HG03045 (cell line): Measurements from ENCODE around the gene SGMS1.
"Not testable (repeated sequence)": the region's sequence is repeated elsewhere in the genome, so short reads cannot be mapped to it uniquely, and the experiment has no call there.

ENCODE experiments used
- ATAC-seq: cut with Tn5 transposase; IDR thresholded peaks from one replicate; pipeline ENCODE4 v1.9.1; 2021; ENCODE audit warnings: mild to moderate bottlenecking, moderate library complexity; ENCODE audit not compliant: unreplicated experiment

SGMS1 gene

DNA sequence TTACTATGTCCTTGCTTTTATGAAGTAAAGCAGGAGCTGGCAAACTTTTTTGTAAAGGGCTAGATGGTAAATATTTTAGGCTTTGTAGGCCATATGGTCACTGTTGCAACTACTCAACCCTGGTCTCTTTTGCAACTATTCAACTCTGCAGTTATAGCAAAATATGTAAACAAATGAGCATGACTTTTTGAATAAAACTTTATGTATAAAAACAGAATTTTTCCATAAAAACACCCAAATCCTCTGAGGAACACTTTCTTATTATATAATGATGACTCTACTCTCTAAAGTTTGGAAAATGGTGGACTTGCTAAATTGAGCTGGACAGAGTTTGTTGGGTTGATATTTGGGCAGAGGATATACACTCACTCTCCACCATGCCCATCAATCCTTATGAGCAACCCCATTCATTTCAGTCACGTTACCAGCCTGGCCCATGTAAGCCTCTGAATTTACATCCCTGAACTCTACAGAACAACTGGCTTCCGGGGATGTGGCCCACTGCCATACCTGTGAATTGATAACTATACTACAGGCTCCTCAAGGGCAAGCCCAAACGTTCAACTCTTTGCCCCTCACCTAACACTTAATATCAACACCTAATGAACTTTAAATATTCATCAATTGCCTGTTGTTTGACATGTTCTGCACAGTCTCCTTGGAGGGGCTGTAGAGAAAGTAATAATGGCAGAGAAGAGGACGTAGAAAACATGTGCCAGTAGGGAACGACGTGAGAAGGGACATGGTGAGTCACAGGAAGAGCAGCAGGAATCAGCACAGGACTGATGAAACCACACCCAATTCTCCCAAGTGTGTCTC lies 37.6 kb downstream of the SGMS1 start:
- no peak for ATAC-seq

DNA sequence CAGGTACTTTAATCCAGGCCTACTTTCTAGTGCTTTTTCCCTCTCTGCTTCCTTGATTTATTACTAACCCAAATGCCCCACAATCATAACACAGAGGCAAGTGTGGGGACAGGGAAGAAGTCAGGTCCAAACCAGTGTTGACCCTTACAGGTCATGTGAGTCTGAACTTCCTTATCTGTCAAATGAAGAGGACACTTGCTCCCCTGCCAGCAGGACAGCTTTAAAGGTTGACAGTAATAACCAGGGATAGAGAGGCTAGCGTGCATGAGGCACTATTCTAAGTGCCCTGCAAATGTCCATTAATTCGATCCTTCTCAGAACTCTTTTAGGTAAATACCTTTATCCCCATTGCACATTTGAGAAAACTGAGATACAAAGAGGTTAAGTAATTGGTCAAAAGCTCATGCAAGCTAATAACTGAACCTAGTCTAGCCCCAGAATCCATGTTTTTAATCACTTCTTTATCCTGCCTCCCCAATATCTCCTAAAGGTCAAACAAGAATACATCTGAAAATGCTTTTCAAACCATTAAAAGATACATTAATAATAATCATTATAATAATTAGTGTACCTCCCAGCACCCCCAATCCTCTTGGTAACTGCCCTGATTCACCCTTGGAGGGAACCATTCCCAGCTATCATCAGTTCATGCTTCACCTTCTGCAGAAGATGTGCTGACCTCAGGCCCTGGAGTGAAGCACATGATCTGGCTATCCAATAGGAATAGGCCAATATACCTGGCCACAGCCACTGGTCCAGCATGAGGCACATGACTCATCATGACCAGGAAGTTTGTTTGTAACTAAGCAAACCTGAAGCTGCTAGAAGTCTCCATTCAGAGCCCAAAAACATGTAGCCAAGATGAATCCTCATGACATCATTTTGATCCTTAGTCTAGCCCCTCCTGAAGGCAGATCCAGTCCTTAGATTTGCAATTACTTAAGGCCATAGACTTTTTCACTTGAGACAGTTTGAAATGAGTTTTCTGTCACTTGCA lies 40.7 kb downstream of the SGMS1 start:
- no peak for ATAC-seq

DNA sequence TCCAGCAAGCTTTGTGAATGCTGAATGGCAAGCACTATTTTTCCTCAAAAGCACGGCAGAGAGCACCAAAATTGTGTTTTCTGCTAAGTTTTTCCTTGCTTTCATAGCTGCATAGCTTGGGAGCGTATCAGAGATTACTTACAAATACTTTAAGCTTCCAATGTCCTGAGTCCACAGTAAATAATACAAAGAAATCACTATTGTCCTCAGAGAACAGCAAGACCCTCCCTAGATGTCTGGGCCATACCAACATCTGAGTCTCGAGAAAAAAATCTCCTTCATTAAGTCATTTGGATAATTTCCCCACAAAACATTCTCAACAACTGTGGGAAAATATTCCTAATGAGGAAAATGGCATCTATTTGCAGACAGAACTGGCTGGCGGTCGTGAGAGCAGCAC lies 41.7 kb downstream of the SGMS1 start:
- ATAC-seq: no peak

DNA sequence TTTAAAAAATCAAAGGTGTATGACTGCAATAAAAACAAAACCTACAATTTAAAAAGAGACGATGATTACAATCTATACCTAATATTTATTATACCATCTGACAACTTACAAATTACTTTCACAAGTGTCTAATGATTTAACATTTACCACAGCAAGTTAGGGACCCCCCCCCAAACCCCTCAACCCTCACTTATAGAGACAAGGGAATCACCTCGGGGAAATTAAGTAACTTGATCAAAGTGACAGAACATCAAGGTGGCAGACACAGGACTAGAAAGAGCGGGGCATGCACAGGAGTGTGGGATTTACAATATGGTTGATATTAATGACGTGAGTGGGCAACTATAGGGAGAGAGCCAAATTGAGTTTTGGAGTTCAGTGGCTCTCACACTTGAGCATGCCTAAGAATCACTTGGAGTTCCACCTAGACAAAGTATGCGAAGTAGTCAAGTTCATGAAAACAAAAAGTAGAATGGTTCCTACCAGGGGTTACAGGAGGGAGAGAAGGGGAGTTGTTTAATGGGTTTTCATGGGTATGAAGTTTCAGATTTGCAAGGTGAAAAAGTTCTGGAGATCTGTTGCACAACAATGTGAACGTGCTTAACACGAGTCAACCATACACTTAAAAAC lies 43.4 kb downstream of the SGMS1 start:
- no peak for ATAC-seq

DNA sequence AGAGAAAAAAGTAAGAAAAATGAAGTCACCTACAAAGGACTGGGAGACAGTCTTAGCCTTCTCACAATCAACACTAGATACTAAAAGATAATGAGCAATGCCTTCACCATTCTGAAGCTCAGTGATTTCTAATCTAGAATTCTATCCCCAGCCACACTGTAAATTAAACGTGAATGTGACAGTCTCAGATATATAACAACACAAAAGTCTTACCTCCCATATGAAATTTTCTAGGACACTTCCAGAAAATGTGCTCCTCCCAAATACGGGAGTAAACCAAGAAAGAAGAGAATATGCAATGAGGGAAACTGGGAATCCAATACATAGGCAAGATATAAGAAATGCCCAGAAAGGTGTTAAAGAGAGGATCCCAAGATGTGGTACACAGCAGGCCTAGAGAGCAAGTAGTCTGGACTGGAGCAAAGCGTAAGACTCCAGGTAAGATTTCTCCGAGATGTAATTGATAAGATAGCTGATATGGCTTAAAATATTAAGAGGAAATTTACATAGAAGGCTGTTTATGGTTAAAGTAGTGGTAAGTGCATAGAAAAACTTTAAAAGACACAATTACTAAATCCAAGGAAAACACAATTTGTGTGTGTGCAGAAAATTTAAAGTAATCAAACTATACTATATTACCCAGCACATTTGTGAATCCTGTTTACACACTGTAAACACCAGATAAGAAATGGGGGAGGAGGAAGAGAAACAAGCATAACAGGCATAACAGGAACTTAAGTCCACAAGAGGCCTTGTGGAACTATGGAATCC lies 44.1 kb downstream of the SGMS1 start:
- no peak for ATAC-seq

DNA sequence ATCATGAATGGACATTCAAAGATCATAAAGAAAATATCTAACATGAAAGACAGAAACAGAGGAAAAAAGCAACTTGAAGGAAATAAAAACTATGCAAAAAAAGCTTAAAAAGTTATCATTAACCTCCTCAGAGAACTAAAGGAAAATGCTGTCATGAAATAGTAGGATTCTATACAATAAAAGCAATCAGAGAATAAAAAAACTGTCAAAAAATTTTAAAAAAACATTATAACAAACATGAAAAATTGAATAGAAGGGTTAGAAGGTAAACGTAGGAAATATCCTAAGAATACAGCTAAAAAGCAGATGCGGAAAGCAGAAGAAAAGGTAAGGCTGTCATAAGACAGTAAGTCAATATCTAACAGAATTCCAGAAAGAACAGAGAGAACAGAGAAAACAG lies 44.8 kb downstream of the SGMS1 start:
- no peak for ATAC-seq

DNA sequence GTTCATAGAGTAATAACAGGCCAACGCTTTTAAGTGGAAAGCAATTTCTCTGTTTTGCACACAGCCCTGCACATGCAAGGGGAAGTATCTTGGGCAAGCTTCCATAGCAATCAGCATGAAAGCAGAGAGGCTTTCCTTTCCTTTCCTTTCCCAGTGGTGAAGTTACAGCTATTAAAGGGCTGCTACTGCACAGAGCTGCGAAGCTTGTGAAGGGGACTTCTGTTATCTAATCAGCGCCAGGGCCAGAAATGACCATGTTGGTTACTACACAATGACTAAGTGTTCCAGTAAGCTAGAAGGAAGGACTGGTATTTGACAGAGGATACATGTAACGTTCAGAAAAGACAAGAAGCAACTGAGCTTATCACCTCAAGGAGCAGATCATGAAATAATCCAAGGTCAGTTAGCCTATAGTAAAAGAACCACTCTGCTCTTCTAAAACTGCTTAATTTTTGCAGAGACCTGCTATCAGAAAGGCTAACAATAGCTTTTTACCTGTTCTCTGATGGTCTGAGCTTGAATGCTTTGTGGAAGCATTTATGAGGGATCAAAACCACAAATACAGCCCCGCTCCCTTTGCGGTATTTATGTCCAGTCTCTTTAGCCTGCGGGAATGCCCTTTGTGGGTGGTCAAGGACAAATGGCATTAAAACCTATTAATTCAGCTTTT lies 45.9 kb downstream of the SGMS1 start:
- ATAC-seq: no peak

DNA sequence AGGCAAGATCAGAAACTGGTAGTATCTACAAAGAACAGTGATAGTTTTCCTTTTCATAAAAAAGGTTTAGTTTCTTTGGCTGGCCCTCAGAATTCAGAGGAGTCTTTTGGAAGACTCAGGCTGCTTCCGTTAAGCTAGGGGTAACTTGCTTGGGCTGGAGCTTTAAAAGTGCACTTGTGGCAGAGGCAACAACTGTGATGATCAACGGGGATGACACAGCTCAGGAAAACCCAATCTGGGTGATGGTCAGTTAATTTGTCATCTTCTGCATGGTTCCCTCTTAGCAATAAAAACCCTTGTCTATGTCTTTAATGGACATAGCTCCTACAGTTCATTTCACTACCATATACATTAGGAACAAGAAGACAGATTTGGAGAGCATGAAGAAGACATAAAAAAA lies 46.7 kb downstream of the SGMS1 start:
- ATAC-seq: no peak

DNA sequence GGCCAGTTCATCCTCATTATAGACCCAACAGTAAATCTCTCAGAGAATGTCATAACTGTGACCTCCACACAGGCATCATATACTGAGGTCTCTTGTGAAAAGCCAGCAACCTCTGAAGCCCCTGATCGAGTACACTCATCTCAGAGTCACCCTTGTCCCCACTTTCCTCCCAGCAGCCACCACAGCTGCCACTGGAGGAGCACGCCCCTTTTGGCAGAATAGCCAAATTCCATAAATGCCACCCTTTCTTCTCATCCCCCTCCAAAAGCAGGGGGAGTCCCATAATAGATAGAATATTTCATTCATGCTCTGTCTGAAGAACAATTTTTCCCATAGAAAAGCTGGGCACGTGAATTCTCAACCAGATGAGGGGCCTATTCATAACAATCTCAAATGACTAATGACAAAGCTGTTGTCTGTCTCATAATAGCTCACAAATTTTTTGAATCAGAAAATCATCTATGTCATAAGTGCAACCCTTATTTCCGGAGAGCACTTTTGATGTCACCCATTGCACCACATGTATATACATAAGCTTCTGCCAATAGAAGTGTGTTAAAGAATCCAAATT lies 47.4 kb downstream of the SGMS1 start:
- ATAC-seq: no peak

DNA sequence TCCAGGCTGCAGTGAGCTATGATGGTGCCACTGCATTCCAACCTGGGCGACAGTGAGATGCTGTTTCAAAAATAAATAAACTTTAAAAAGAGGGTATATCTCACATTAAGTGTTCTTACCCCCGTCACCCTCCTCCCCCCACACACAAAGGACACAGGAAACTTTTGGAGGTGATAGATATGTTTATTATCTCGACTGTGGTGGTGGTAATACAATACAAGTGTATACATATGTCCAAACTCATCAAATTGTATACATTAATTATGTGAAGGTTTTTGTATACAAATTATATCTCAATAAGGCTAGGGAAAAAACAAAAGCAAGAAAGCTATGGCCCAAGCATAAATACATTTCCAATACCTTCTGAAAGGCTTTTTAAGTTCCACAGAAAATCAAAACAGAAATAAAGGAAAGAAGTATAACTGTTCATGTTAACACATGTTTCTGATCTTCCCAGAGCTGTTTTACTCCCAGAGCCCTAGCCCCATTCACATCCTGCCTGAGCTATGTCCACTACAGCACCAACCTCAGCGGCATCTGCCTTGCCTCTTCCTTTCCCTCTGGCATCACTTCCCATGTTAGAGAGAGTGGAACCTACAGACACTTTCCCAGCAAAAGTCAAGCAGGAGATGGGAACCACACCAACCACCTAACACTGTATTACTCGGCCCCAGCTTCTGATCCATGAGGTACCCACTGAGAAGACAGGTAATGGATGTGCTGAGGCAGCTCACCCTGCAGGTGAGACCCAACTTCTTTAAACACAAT lies 48.1 kb downstream of the SGMS1 start:
- no peak for ATAC-seq

DNA sequence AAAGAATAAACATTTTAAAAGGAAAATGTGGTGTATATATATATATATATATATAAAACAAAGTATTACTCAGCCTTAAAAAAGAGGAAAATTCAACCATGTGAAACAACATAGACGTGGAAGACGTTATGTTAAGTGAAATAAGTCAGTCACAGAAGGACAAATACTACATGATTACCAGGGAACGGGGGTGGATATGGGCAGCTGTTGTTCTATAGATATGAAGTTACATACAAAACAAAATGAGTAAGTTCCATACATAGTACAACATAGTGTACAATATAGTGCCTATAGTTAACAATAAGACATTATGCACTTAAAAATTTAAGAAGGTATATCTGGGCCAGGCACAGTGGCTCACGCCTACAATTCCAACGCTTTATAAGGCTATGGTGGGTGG lies 48.8 kb downstream of the SGMS1 start:
- ATAC-seq: no peak

DNA sequence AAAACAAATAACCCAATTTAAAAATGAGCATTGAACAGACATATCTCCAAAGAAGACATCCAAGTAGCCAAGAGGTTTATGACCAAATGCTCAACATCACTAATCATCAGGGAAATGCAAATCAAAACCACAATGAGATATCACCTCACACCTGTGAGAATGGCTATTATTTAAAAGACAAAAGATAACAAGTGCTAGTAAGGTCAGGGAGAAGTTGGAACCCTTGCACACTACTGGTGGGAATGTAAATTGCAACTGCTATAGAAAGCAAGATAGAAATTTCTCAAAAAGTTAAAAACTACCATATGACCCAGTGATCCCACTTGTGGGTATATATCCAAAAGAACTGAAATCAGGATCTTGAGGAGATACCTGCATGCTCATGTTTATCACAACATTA lies 49.5 kb downstream of the SGMS1 start:
- no peak for ATAC-seq

DNA sequence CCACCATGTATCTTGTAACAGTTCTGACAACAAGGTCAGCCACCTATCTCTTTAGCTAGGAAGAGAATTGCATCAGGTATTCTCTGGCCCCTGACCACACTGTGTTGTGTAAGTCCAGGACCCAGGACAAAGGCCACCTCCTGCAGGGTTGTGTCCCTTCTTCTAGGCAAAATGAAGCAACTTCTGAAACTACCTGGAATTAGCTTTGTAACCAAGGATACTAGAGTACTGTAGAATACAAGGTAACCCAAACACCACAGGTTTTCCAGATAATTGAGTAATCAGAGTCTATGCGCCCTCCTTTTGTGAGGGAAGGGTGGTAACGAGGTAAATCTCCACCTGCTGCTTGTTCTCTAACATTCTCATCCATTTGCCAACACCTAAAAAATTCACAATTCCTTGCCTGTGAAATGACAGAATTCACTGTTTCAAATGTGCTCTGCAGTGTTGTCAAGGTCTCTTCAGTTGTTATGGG lies 51.7 kb downstream of the SGMS1 start:
- no peak for ATAC-seq

DNA sequence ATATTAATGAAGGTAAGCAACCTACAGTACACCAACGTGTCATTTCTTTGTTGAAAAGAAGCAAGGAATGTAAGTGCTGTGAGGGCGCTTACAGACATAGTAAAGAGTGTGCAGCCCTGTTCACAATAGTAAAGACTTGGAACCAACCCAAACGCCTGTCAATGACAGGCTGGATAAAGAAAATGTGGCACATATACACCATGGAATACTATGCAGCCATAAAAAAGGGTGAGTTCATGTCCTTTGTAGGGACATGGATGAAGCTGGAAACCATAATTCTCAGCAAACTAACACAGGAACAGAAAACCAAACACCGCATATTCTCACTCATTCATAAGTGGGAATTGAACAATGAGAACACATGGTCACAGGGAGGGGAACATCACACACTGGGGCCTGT lies 55.0 kb downstream of the SGMS1 start:
- not testable (repeated sequence) for ATAC-seq

DNA sequence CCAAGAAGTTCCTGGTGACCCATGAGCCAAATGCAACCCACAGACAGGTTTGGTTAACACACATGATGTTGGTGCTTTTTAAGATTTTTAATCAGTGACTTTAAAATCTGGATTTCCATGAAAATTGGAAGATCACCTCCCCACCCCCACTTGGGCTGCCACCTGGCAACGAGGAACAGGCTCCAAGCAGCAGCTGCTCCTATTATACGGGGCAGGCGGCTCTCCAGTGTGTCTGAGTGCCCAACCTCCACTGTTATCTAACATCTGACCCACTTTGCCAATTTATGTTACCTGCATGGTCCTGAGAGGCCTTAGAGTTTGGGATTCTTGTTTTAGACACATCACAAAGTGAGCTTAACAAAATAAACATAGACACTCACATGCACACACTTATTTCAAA lies 56.4 kb downstream of the SGMS1 start:
- ATAC-seq: no peak

DNA sequence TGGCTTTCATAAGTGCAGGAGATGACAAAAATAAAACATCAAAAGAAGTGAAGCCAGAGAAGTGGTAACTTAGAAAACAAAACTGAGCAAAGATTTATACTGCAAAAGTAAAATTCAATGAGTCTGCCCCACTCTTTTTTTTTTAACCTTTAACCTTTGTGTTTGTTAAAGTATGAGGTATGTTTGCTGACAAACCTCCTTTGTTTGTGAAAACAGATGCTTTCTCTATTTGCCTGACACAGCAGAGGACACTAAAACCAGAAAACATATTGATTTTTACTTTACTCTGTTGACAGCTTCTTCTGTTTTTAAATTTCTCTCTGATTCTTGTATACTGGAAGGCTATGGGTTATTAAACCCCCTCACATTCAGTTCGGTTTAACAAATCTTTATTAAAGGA lies 57.6 kb downstream of the SGMS1 start:
- ATAC-seq: no peak

DNA sequence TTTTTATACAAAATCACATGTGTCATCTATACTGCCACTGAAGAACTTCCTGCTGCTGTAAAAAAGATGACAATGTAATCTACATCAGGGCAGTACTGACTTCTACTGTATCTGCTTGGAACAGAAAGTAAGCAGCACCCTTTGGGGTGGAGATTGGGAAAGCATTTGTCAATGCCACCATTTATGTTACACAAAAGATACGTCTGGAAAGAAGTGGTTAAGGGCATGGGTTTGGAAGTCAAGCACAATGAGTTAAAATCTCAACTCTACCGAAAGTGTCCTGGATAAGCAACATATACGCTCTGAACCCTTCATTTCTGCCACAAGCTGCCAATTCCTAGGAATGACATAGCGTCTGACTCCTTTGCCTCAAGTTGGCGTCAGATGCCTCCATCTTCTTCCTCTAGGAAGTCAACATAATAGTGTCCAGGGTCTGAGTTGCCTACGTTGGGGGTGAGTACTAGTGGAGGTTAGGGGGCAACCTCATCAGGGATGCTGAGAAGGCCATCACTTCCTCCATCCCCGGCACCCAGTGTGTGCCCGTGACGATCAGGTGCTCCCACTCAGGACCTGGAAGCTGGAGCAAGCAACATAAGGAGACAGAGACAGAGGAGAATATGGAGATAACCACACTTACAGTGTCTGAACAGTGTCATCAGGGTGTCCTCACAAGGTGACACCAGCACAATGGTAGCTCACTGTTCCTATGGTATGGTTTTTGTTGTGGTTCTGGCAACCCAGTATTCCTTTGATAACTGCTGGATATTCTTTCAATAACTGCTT lies 58.3 kb downstream of the SGMS1 start:
- no peak for ATAC-seq

DNA sequence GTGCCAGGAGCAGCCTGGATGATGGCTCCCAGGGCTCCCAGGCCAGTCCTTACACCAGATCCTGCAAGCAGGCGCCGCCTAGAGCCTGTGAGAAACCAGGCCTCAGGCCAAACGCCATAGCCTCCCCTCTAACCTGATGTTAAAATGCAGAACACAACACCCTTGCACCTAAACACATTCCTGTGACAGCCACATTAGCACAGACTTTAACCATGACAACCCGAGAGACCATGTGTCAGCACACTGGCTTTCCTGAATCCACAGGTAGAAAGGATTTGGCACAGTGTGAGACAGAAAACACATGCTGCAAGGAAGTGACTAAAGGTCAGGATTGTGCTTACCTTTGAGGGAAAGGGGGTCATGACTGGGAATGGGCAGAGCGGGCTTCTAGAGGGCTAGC lies 59.9 kb downstream of the SGMS1 start:
- ATAC-seq: no peak
